ENCODE results near the gene BOC. TPM values are rescaled to one million over a fixed set of nuclear protein-coding genes. Genes with fewer than 3 reads are reported as not detected.

Gene BOC
- total RNA-seq, 1 experiment from 2014 or later: 0.07 TPM

DNA sequence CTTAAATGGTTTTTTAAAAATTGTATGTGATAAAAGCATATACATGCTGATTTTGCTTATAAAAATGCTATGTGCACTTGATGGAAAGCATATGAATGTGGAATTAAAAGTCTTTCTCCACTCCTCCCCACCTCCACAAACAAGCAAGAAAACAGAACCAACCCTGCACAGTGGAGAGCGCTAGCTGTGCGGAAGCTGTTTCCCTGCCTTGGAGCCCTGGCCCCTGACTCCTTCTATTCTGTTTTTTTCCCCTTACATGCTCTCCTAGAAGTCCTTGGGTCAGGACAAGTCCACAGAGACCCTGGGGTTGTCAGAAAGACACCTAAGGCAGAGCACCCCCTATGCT, 64.2 kb downstream of the BOC start:
- peak overlapping the region; percentile 77 for H3K27ac Mint-ChIP-seq (ENCODE audit: unreplicated experiment)
- BruUV-seq (replicated peaks): no TSS peak
- intact Hi-C loops (cut with micrococcal nuclease; ENCODE audit: unreplicated experiment): no loop called here
- no peaks in the 10 kb centered on the region for H3K9me3 Mint-ChIP-seq (ENCODE audit: low read depth, unreplicated experiment)
- H3K4me3 Mint-ChIP-seq (ENCODE audit: low read depth, unreplicated experiment): peak overlapping the region; percentile 44
- no peak for DNase-seq
- CTCF ChIA-PET: interaction anchor here (1.3 to 1.7 kb wide), 2 partner anchors 10 to 224 kb away, joined by 4 read pairs; no protein-coding TSS in a partner anchor
- no peaks in the 10 kb centered on the region for H3K27me3 Mint-ChIP-seq (ENCODE audit: unreplicated experiment)
- H3K36me3 Mint-ChIP-seq (ENCODE audit: insufficient read depth, unreplicated experiment): no peaks in the 10 kb centered on the region
- peaks cover 9% of the 10 kb centered on the region for H3K4me1 Mint-ChIP-seq (ENCODE audit: low read depth, unreplicated experiment)
- TF ChIP-seq, protein P1, sequence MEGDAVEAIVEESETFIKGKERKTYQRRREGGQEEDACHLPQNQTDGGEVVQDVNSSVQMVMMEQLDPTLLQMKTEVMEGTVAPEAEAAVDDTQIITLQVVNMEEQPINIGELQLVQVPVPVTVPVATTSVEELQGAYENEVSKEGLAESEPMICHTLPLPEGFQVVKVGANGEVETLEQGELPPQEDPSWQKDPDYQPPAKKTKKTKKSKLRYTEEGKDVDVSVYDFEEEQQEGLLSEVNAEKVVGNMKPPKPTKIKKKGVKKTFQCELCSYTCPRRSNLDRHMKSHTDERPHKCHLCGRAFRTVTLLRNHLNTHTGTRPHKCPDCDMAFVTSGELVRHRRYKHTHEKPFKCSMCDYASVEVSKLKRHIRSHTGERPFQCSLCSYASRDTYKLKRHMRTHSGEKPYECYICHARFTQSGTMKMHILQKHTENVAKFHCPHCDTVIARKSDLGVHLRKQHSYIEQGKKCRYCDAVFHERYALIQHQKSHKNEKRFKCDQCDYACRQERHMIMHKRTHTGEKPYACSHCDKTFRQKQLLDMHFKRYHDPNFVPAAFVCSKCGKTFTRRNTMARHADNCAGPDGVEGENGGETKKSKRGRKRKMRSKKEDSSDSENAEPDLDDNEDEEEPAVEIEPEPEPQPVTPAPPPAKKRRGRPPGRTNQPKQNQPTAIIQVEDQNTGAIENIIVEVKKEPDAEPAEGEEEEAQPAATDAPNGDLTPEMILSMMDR (IDR thresholded peaks at IDR 0.05; ENCODE audit: unreplicated experiment): no peak

DNA sequence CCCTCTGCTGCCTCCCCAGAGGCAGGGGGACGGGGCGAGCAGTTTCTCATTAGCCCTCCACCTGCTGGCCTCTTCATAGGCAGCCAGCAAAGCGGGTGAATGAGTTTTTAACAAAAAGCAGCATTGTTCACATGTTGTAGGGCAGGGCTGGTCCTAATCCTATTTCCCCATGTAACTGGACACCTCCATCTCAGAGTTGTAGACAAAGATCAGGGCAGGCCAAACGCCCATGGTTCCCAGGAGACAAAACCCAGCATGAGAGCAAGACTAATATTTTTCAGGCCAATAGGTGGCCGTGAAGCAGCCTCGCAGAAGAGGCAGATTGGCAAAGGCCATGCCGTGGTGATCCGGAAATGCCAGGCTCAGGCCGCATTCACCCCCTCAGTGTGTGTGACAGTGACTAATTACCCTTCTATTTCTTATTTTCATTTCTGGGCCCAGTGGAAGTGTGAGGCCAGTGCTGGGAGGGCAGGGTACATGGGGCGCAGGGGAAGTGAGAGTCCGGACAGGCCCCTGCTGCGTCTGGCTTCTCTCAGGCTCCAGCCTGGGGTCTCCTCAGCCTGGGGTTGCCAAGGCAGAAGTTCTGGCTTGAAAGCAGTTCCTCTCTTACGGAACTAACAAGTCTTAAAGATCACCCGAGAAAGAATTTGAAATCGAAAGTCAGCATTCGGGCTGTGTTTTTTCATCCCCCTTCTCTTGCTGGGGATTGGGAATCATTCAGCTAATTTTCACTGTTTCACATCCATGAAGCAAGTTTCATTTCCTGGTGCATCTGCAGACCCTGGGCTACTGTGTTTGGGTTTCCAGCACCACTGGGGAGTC, 64.8 kb downstream of the BOC start:
- intact Hi-C loops (cut with micrococcal nuclease; ENCODE audit: unreplicated experiment): no loop called here

DNA sequence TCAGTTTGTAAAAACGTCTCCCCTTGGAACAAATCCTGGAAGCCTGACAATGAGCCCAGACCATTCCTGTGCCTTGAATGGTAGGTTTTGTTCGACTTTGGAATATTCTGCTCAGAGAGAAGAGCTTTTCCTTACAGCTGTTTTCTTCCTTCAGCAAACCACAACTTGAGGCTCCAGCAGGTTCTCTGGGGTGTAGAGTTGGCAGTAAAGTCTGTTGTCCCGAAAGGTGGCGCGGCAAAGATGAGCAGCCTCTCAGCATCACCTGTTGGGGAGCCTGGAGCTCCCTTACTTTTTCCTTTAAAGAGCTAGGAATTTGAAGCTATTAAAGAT, 65.4 kb downstream of the BOC start:
- CTCF ChIA-PET: interaction anchor here (0.6 to 1.4 kb wide), 2 partner anchors 11 to 466 kb away, joined by 4 to 7 read pairs; no protein-coding TSS in a partner anchor
- no peak for DNase-seq
- no peaks in the 10 kb centered on the region for H3K36me3 Mint-ChIP-seq (ENCODE audit: insufficient read depth, unreplicated experiment)
- intact Hi-C loops (cut with micrococcal nuclease; ENCODE audit: unreplicated experiment): no loop called here
- no peak overlapping the region for H3K27ac Mint-ChIP-seq (ENCODE audit: unreplicated experiment)
- BruUV-seq (replicated peaks): no TSS peak
- H3K9me3 Mint-ChIP-seq (ENCODE audit: low read depth, unreplicated experiment): no peaks in the 10 kb centered on the region
- H3K4me3 Mint-ChIP-seq (ENCODE audit: low read depth, unreplicated experiment): peak overlapping the region; percentile 44
- peaks cover 10% of the 10 kb centered on the region for H3K4me1 Mint-ChIP-seq (ENCODE audit: low read depth, unreplicated experiment)
- TF ChIP-seq, protein P1 (IDR thresholded peaks at IDR 0.05; ENCODE audit: unreplicated experiment): no peak
- no peaks in the 10 kb centered on the region for H3K27me3 Mint-ChIP-seq (ENCODE audit: unreplicated experiment)

More for the DNA sequence above, 64.8 kb downstream of the BOC start:
- CTCF ChIA-PET: interaction anchor here (0.6 to 1.7 kb wide), 4 partner anchors 11 to 465 kb away, joined by 4 to 7 read pairs (median 4); no protein-coding TSS in a partner anchor
- Mint-ChIP-seq H3K4me3 (ENCODE audit: low read depth, unreplicated experiment) (peak overlapping the region; percentile 44), H3K27me3 (ENCODE audit: unreplicated experiment) (no peaks in the 10 kb centered on the region), H3K9me3 (ENCODE audit: low read depth, unreplicated experiment) (no peaks in the 10 kb centered on the region), H3K4me1 (ENCODE audit: low read depth, unreplicated experiment) (peaks cover 9% of the 10 kb centered on the region), H3K27ac (ENCODE audit: unreplicated experiment) (peak overlapping the region; percentile 77), H3K36me3 (ENCODE audit: insufficient read depth, unreplicated experiment) (no peaks in the 10 kb centered on the region)
- no TSS peak for BruUV-seq (replicated peaks)
- TF ChIP-seq, protein P1 (IDR thresholded peaks at IDR 0.05; ENCODE audit: unreplicated experiment): peak; percentile 22
- DNase-seq: peak; percentile 74

DNA sequence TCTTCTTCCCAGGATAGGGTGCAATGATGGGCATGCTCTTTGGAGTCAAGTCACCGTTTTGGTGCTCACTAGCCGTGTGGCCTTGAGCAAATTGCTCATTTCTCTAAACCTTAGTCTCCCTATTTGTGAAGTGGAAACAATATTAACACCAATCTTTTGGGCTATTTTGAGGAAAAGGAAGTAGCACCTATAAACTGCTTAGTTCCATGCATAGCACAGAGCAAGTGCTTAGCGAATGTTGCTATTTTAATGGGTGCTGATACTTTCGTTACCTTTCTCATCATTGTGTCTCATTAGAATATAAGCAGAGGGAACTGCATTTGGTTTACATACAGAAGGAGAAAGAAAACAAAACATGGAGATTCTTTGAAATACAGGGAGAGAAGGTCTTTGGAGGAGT, 66.1 kb downstream of the BOC start:
- intact Hi-C loops (cut with micrococcal nuclease; ENCODE audit: unreplicated experiment): no loop called here
- H3K27me3 Mint-ChIP-seq (ENCODE audit: unreplicated experiment): peaks cover 5% of the 10 kb centered on the region
- CTCF ChIA-PET: interaction anchor here (1.4 kb wide), 1 partner anchor 11 kb away, joined by 4 read pairs; no protein-coding TSS in a partner anchor

More for the DNA sequence above, 66.1 kb downstream of the BOC start:
- Mint-ChIP-seq H3K36me3 (ENCODE audit: insufficient read depth, unreplicated experiment) (no peaks in the 10 kb centered on the region), H3K9me3 (ENCODE audit: low read depth, unreplicated experiment) (no peaks in the 10 kb centered on the region), H3K27ac (ENCODE audit: unreplicated experiment) (no peak overlapping the region), H3K4me1 (ENCODE audit: low read depth, unreplicated experiment) (peaks cover 17% of the 10 kb centered on the region), H3K4me3 (ENCODE audit: low read depth, unreplicated experiment) (no peak overlapping the region)
- TF ChIP-seq, protein P1 (IDR thresholded peaks at IDR 0.05; ENCODE audit: unreplicated experiment): no peak
- DNase-seq: no peak
- no TSS peak for BruUV-seq (replicated peaks)

Measured in Calu3 (cell line).